Neural progenitor cell (in vitro differentiated cells): Measurements from ENCODE around the gene MATN4. TPM values are rescaled to one million over a fixed set of nuclear protein-coding genes. Genes with fewer than 3 reads are reported as not detected.
A peak's percentile ranks its signal among the peaks of the same experiment; 100 is the strongest.

Source experiments
- DNase-seq: peaks from one replicate; pipeline ENCODE4 v3.0.0-alpha.2; 2016; ENCODE audit warnings: low spot score
- H2AFZ ChIP-seq: fragments of 200-600 bp; sonication (generic); replicated peaks from 2 replicates; pipeline ENCODE4 v1.6.1; 2016; ENCODE audit warnings: antibody characterized with exemption
- H3F3A ChIP-seq: fragments of 200-600 bp; sonication (generic); 2 replicates; pipeline ENCODE4 v1.6.1; 2016; ENCODE audit warnings: antibody characterized with exemption, low read depth
- H3K27ac ChIP-seq: fragments of 200-600 bp; sonication (generic); 2 replicates; pipeline ENCODE4 v1.5.1; 2016; ENCODE audit warnings: mild to moderate bottlenecking
- H3K27me3 ChIP-seq: fragments of 200-600 bp; sonication (generic); 2 replicates; pipeline ENCODE4 v1.6.1; 2016; ENCODE audit warnings: mild to moderate bottlenecking, moderate library complexity
- H3K36me3 ChIP-seq: fragments of 200-600 bp; sonication (generic); 2 replicates; pipeline ENCODE4 v1.5.1; 2016
- H3K4me1 ChIP-seq: fragments of 200-600 bp; sonication (generic); 2 replicates; pipeline ENCODE4 v1.6.1; 2016; ENCODE audit warnings: mixed run types
- H3K4me2 ChIP-seq: fragments of 200-600 bp; sonication (generic); 2 replicates; pipeline ENCODE4 v1.6.1; 2016
- H3K4me3 ChIP-seq: fragments of 200-600 bp; sonication (generic); 2 replicates; pipeline ENCODE4 v1.5.1; 2016
- H3K79me2 ChIP-seq: fragments of 200-600 bp; sonication (generic); 2 replicates; pipeline ENCODE4 v1.6.1; 2016; ENCODE audit warnings: low read depth
- H3K9ac ChIP-seq: fragments of 200-600 bp; sonication (generic); 2 replicates; pipeline ENCODE4 v1.6.1; 2016
- H3K9me3 ChIP-seq: fragments of 200-600 bp; sonication (generic); 2 replicates; pipeline ENCODE4 v1.5.1; 2016; ENCODE audit warnings: low read depth
- H4K20me1 ChIP-seq: fragments of 200-600 bp; sonication (generic); 2 replicates; pipeline ENCODE4 v1.6.1; 2016; ENCODE audit warnings: low read depth
- H3K27ac Mint-ChIP-seq: 3 replicates; pipeline ENCODE4 v1.8.0; 2021; ENCODE audit warnings: mixed read lengths
- H3K27me3 Mint-ChIP-seq: 2 replicates; pipeline ENCODE4 v1.8.0; 2022; ENCODE audit warnings: low read depth, mild to moderate bottlenecking, inconsistent platforms, moderate library complexity, mixed read lengths; ENCODE audit not compliant: insufficient read depth
- H3K36me3 Mint-ChIP-seq: 3 replicates; pipeline ENCODE4 v1.8.0; 2021; ENCODE audit warnings: mixed read lengths
- H3K4me1 Mint-ChIP-seq: 3 replicates; pipeline ENCODE4 v1.8.0; 2021; ENCODE audit warnings: mixed read lengths
- H3K4me3 Mint-ChIP-seq: 3 replicates; pipeline ENCODE4 v1.8.0; 2021; ENCODE audit warnings: mild to moderate bottlenecking, moderate library complexity, mixed read lengths
- H3K9me3 Mint-ChIP-seq: 3 replicates; pipeline ENCODE4 v1.8.0; 2020; ENCODE audit warnings: mixed read lengths
- EZH2 ChIP-seq: fragments of 200-600 bp; sonication (generic); IDR thresholded peaks from 2 replicates; pipeline ENCODE4 v1.6.1; 2017; ENCODE audit warnings: antibody characterized with exemption, mild to moderate bottlenecking, moderate library complexity
- EZH2phosphoT487 ChIP-seq: fragments of 200-600 bp; sonication (generic); IDR thresholded peaks from 2 replicates; pipeline ENCODE4 v1.6.1; 2017; ENCODE audit warnings: antibody characterized with exemption
- total RNA-seq: library from RNA; depleted of rRNA; stranded (reverse); fragments of >200 nt; gene quantifications from 2 replicates; pipeline ENCODE4 v1.2.3, GENCODE V29; 2015; ENCODE audit warnings: low replicate concordance
- TF ChIP-seq, protein P1 (sequence below): fragments of 200-600 bp; sonication (generic); IDR thresholded peaks from 2 replicates; pipeline ENCODE4 v1.5.1; 2017; ENCODE audit warnings: antibody characterized with exemption, mild to moderate bottlenecking

The MATN4 gene
- total RNA-seq, 1 donor from 2014 or later = not detected

DNA sequence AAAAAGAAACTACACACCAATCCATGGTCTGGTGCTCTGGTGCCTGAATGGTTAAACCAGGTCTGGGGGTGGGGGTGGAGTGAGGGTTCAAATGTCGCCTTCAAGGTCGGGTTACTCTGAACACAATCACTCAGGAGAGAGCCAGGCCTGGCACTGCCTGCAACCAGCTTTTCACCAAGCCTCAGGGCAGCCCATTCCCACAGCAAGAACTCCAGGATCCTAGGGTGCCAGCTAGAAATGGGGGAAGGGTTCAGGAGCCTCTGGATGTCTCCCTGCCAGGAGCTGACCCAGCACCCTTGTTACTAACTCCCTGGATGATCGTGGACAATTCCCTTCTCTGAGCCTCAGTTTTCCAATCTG, 33.5 kb upstream of the MATN4 start:
- H3K9ac ChIP-seq = no peak overlapping the region
- H3K4me1 ChIP-seq = peaks cover 71% of the 10 kb centered on the region
- Mint-ChIP-seq H3K4me1 (peaks cover 90% of the 10 kb centered on the region), H3K9me3 (no peaks in the 10 kb centered on the region), H3K36me3 (no peaks in the 10 kb centered on the region), H3K4me3 (peak overlapping the region; percentile 73), H3K27me3 (peaks cover 4% of the 10 kb centered on the region), H3K27ac (peak overlapping the region; percentile 92)
- DNase-seq = no peak
- H3K4me3 ChIP-seq = peak overlapping the region; percentile 8
- no peaks in the 10 kb centered on the region for H3K9me3 ChIP-seq
- no peaks in the 10 kb centered on the region for H3K27me3 ChIP-seq
- peak overlapping the region; percentile 64 for H3K4me2 ChIP-seq
- peaks cover 32% of the 10 kb centered on the region for H3F3A ChIP-seq
- H2AFZ ChIP-seq = no peak overlapping the region
- H3K79me2 ChIP-seq = peaks cover 30% of the 10 kb centered on the region
- H3K27ac ChIP-seq = no peak overlapping the region
- H4K20me1 ChIP-seq = peaks cover 8% of the 10 kb centered on the region
- no peaks in the 10 kb centered on the region for H3K36me3 ChIP-seq
- no peak for TF ChIP-seq EZH2
- TF ChIP-seq, protein P1, sequence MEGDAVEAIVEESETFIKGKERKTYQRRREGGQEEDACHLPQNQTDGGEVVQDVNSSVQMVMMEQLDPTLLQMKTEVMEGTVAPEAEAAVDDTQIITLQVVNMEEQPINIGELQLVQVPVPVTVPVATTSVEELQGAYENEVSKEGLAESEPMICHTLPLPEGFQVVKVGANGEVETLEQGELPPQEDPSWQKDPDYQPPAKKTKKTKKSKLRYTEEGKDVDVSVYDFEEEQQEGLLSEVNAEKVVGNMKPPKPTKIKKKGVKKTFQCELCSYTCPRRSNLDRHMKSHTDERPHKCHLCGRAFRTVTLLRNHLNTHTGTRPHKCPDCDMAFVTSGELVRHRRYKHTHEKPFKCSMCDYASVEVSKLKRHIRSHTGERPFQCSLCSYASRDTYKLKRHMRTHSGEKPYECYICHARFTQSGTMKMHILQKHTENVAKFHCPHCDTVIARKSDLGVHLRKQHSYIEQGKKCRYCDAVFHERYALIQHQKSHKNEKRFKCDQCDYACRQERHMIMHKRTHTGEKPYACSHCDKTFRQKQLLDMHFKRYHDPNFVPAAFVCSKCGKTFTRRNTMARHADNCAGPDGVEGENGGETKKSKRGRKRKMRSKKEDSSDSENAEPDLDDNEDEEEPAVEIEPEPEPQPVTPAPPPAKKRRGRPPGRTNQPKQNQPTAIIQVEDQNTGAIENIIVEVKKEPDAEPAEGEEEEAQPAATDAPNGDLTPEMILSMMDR = no peak
- no peak for TF ChIP-seq EZH2phosphoT487

DNA sequence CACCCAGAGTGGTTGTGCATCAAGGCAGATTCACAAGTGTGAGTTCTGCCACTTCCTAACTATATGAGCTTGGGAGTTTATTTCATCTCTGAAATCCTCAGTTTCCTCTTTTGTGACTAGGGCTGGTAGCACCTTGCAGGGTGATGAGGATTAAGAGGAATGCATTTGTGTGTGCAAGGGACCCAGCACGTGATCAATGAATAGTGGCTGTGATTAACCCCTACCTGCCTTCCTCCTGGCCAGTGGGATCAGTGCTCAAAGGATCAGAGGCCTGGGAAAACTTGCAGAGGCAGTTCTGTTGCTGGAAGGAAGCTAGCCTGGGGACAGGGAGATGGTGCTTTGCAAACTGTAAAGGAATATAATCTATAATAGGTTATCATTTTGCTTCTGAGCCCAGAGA, 32.9 kb upstream of the MATN4 start:
- peaks cover 4% of the 10 kb centered on the region for H3K27me3 Mint-ChIP-seq
- H3K36me3 Mint-ChIP-seq = no peaks in the 10 kb centered on the region
- H3K9me3 ChIP-seq = no peaks in the 10 kb centered on the region
- peaks cover 85% of the 10 kb centered on the region for H3K4me1 Mint-ChIP-seq
- no peaks in the 10 kb centered on the region for H3K36me3 ChIP-seq
- H3K27ac Mint-ChIP-seq = peak overlapping the region; percentile 94
- H3K27me3 ChIP-seq = no peaks in the 10 kb centered on the region
- peaks cover 67% of the 10 kb centered on the region for H3K4me1 ChIP-seq
- peak; percentile 66 for DNase-seq
- H3K79me2 ChIP-seq = peaks cover 25% of the 10 kb centered on the region
- no peaks in the 10 kb centered on the region for H3K9me3 Mint-ChIP-seq
- H3F3A ChIP-seq = peaks cover 32% of the 10 kb centered on the region
- no peak overlapping the region for H3K27ac ChIP-seq
- H4K20me1 ChIP-seq = peaks cover 8% of the 10 kb centered on the region
- H3K4me3 Mint-ChIP-seq = peak overlapping the region; percentile 57
- no peak overlapping the region for H3K9ac ChIP-seq
- TF ChIP-seq, protein P1 = no peak
- TF ChIP-seq EZH2 (no peak), EZH2phosphoT487 (no peak)
- H2AFZ ChIP-seq = no peak overlapping the region
- peak overlapping the region; percentile 8 for H3K4me3 ChIP-seq
- peak overlapping the region; percentile 64 for H3K4me2 ChIP-seq

DNA sequence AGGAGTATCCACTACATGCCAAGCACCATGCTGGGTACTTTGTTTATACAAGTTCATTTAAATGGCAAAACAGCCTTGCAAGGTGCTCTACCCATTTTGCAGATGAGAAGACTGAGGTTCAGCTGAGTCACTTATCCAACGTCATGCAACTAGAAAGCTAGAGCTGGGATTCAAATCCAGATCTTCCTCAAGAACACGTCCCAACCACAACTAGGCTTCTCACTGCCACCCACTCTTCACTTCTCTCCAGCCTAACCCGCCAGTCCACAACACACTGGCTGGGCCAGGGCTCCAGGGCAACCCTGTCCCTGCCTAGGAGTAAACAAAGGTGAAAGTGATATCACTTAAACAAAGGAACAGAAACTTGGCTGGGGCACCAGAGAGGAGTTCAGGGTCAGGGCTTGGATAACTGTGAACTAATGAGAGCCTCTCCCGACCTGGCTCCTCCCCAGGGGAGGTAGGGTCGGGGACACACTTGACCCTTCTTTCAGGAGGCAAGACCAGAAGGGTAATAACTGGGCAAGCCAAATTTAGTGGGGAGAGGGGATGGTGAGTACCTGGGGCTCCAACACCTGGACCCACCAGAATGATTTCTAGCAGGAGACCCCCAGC, 32.2 kb upstream of the MATN4 start:
- Histone ChIP-seq H3K4me1 (peaks cover 69% of the 10 kb centered on the region), H3K27ac (no peak overlapping the region)

More for the DNA sequence above, 32.2 kb upstream of the MATN4 start:
- H3K4me3 Mint-ChIP-seq = peak overlapping the region; percentile 57
- Histone ChIP-seq H3K36me3 (no peaks in the 10 kb centered on the region), H3K4me2 (peak overlapping the region; percentile 64), H3K9ac (no peak overlapping the region), H3F3A (peaks cover 34% of the 10 kb centered on the region), H2AFZ (no peak overlapping the region), H3K79me2 (peaks cover 20% of the 10 kb centered on the region), H4K20me1 (peaks cover 8% of the 10 kb centered on the region), H3K4me3 (no peak overlapping the region), H3K27me3 (no peaks in the 10 kb centered on the region), H3K9me3 (no peaks in the 10 kb centered on the region)
- no peaks in the 10 kb centered on the region for H3K36me3 Mint-ChIP-seq
- H3K27me3 Mint-ChIP-seq = peaks cover 4% of the 10 kb centered on the region
- TF ChIP-seq EZH2phosphoT487 = no peak
- TF ChIP-seq EZH2 = no peak
- TF ChIP-seq, protein P1 = no peak
- H3K9me3 Mint-ChIP-seq = no peaks in the 10 kb centered on the region
- H3K27ac Mint-ChIP-seq = peak overlapping the region; percentile 94
- DNase-seq = no peak
- H3K4me1 Mint-ChIP-seq = peaks cover 83% of the 10 kb centered on the region
